ENCODE data around the gene SMIM38. TPM values are rescaled to one million over a fixed set of nuclear protein-coding genes. Genes with fewer than 3 reads are reported as not detected.

The SMIM38 gene
- total and polyA plus RNA-seq, 2 donors from 2014 or later, result 0.19 to 0.63 TPM

GRCh38 chr11:69134957-69135356, 20.8 kb upstream of the SMIM38 start:
- peak in 2 of 5 donors; percentile 28 to 39 for DNase-seq
- no peak for FAIRE-seq
- Histone ChIP-seq H3K9ac (ENCODE audit: low read length in 3 of 3) (no peak overlapping the region), H3K27me3 (ENCODE audit: control insufficient read depth, insufficient read depth, low read length) (no peaks in the 10 kb centered on the region), H3K27ac (ENCODE audit: low read depth in 2 of 2, low read length in 2 of 2) (no peak overlapping the region), H3K9me3 (ENCODE audit: control insufficient read depth in 2 of 3, insufficient read depth in 1 of 3, low read length in 3 of 3) (peaks cover 0 to 4% (median 0%) of the 10 kb centered on the region in 3 donors), H3K4me3 (ENCODE audit: low read length in 3 of 3) (no peak overlapping the region), H3K4me1 (ENCODE audit: control insufficient read depth in 2 of 3, insufficient read depth in 2 of 3, low read depth in 1 of 3, low read length in 3 of 3) (peaks cover 0 to 15% (median 10%) of the 10 kb centered on the region in 3 donors), H3K36me3 (ENCODE audit: control insufficient read depth in 2 of 3, insufficient read depth in 3 of 3, low read length in 3 of 3) (no peaks in the 10 kb centered on the region)
- intact Hi-C loops (cut with DNase I), result no loop called here
- no peak for TF ChIP-seq CTCF (IDR thresholded peaks at IDR 0.05; ENCODE audit: borderline replicate concordance, extremely low read depth, insufficient read depth)

- Histone ChIP-seq H3K36me3 (ENCODE audit: control insufficient read depth in 2 of 3, insufficient read depth in 3 of 3, low read length in 3 of 3) (no peaks in the 10 kb centered on the region), H3K27me3 (ENCODE audit: control insufficient read depth, insufficient read depth, low read length) (no peaks in the 10 kb centered on the region), H3K9me3 (ENCODE audit: control insufficient read depth in 2 of 3, insufficient read depth in 1 of 3, low read length in 3 of 3) (peaks cover 0 to 4% (median 0%) of the 10 kb centered on the region in 3 donors), H3K27ac (ENCODE audit: low read depth in 2 of 2, low read length in 2 of 2) (no peak overlapping the region), H3K4me3 (ENCODE audit: low read length in 3 of 3) (no peak overlapping the region), H3K4me1 (ENCODE audit: control insufficient read depth in 2 of 3, insufficient read depth in 2 of 3, low read depth in 1 of 3, low read length in 3 of 3) (peaks cover 0 to 15% (median 10%) of the 10 kb centered on the region in 3 donors), H3K9ac (ENCODE audit: low read length in 3 of 3) (no peak overlapping the region)
- intact Hi-C loops (cut with DNase I), result no loop called here
- TF ChIP-seq CTCF (IDR thresholded peaks at IDR 0.05; ENCODE audit: borderline replicate concordance, extremely low read depth, insufficient read depth), result no peak
- FAIRE-seq (no peak), DNase-seq (peak in 2 of 5 donors; percentile 31 to 32)
Measured at GRCh38 chr11:69135420-69136363, 20.0 kb upstream of the SMIM38 start.

GRCh38 chr11:69136471-69136870, 19.3 kb upstream of the SMIM38 start:
- Histone ChIP-seq H3K4me1 (ENCODE audit: control insufficient read depth in 2 of 3, insufficient read depth in 2 of 3, low read depth in 1 of 3, low read length in 3 of 3) (peaks cover 0 to 9% (median 8%) of the 10 kb centered on the region in 3 donors), H3K36me3 (ENCODE audit: control insufficient read depth in 2 of 3, insufficient read depth in 3 of 3, low read length in 3 of 3) (no peaks in the 10 kb centered on the region), H3K9ac (ENCODE audit: low read length in 3 of 3) (no peak overlapping the region), H3K27me3 (ENCODE audit: control insufficient read depth, insufficient read depth, low read length) (no peaks in the 10 kb centered on the region), H3K4me3 (ENCODE audit: low read length in 3 of 3) (no peak overlapping the region), H3K27ac (ENCODE audit: low read depth in 2 of 2, low read length in 2 of 2) (no peak overlapping the region), H3K9me3 (ENCODE audit: control insufficient read depth in 2 of 3, insufficient read depth in 1 of 3, low read length in 3 of 3) (peaks cover 0 to 4% (median 0%) of the 10 kb centered on the region in 3 donors)
- TF ChIP-seq CTCF (IDR thresholded peaks at IDR 0.05; ENCODE audit: borderline replicate concordance, extremely low read depth, insufficient read depth), result no peak
- DNase-seq (peak in 2 of 5 donors; percentile 20 to 51), FAIRE-seq (no peak)
- intact Hi-C loops (cut with DNase I), result no loop called here

Data from kidney (tissue), 14 donors.